Muscle layer of colon (tissue), 2 donors: ENCODE measurements around the gene ITGB6.

Experiments used
- H3K27ac ChIP-seq: one replicate; pipeline ENCODE4 v1.7.0; 2013; ENCODE audit warnings: low read depth, mild to moderate bottlenecking, low read length, moderate library complexity
- H3K27me3 ChIP-seq, 2 donors: one replicate each; pipeline ENCODE4 v1.7.0; 2013; ENCODE audit warnings: low read length in 2 of 2, mild to moderate bottlenecking in 2 of 2; ENCODE audit not compliant: insufficient read depth in 2 of 2, control insufficient read depth in 1 of 2
- H3K36me3 ChIP-seq: one replicate; pipeline ENCODE4 v1.7.0; 2013; ENCODE audit warnings: mild to moderate bottlenecking, low read length; ENCODE audit not compliant: insufficient read depth
- H3K4me1 ChIP-seq: one replicate; pipeline ENCODE4 v1.7.0; 2013; ENCODE audit warnings: mild to moderate bottlenecking, low read length; ENCODE audit not compliant: insufficient read depth
- H3K4me3 ChIP-seq, 2 donors: one replicate each; pipeline ENCODE4 v1.7.0; 2013; ENCODE audit warnings: low read length in 2 of 2, low read depth in 1 of 2, mild to moderate bottlenecking in 1 of 2, moderate library complexity in 1 of 2
- H3K9ac ChIP-seq: one replicate; pipeline ENCODE4 v1.7.0; 2013; ENCODE audit warnings: low read length
- H3K9me3 ChIP-seq: one replicate; pipeline ENCODE4 v1.7.0; 2013; ENCODE audit warnings: mild to moderate bottlenecking, low read length
- donor health status: abdominal sarcoma.
- donor health status: Adenocarcinoma of cecum.

The ITGB6 gene

GRCh38 chr2:160228141-160228917, 28.3 kb upstream of the ITGB6 start:
- no peaks in the 10 kb centered on the region for H3K27me3 ChIP-seq
- H3K4me1 ChIP-seq = no peaks in the 10 kb centered on the region
- H3K9me3 ChIP-seq = no peaks in the 10 kb centered on the region
- no peak overlapping the region for H3K27ac ChIP-seq
- H3K9ac ChIP-seq = no peak overlapping the region
- no peaks in the 10 kb centered on the region for H3K36me3 ChIP-seq
- no peak overlapping the region for H3K4me3 ChIP-seq

- H3K9me3 ChIP-seq = no peaks in the 10 kb centered on the region
- H3K27ac ChIP-seq = no peak overlapping the region
- no peaks in the 10 kb centered on the region for H3K4me1 ChIP-seq
- H3K4me3 ChIP-seq = no peak overlapping the region
- no peaks in the 10 kb centered on the region for H3K27me3 ChIP-seq
- H3K36me3 ChIP-seq = no peaks in the 10 kb centered on the region
- H3K9ac ChIP-seq = no peak overlapping the region
These were observed 27.3 kb upstream of the ITGB6 start for GRCh38 chr2:160227293-160227915.

GRCh38 chr2:160226367-160226766, 26.3 kb upstream of the ITGB6 start:
- no peaks in the 10 kb centered on the region for H3K36me3 ChIP-seq
- no peaks in the 10 kb centered on the region for H3K27me3 ChIP-seq
- H3K9me3 ChIP-seq = no peaks in the 10 kb centered on the region
- no peak overlapping the region for H3K4me3 ChIP-seq
- H3K4me1 ChIP-seq = no peaks in the 10 kb centered on the region
- no peak overlapping the region for H3K9ac ChIP-seq
- no peak overlapping the region for H3K27ac ChIP-seq

GRCh38 chr2:160225722-160226121, 25.6 kb upstream of the ITGB6 start:
- Histone ChIP-seq H3K9me3 (no peaks in the 10 kb centered on the region), H3K36me3 (no peaks in the 10 kb centered on the region), H3K4me3 (no peak overlapping the region), H3K9ac (no peak overlapping the region), H3K27me3 (no peaks in the 10 kb centered on the region), H3K27ac (no peak overlapping the region), H3K4me1 (no peaks in the 10 kb centered on the region)

GRCh38 chr2:160224507-160224906, 24.4 kb upstream of the ITGB6 start:
- no peak overlapping the region for H3K27ac ChIP-seq
- H3K27me3 ChIP-seq = no peaks in the 10 kb centered on the region
- no peaks in the 10 kb centered on the region for H3K4me1 ChIP-seq
- H3K4me3 ChIP-seq = no peak overlapping the region
- no peaks in the 10 kb centered on the region for H3K9me3 ChIP-seq
- H3K9ac ChIP-seq = no peak overlapping the region
- H3K36me3 ChIP-seq = no peaks in the 10 kb centered on the region

GRCh38 chr2:160224060-160224459, 24.0 kb upstream of the ITGB6 start:
- Histone ChIP-seq H3K4me1 (no peaks in the 10 kb centered on the region), H3K4me3 (no peak overlapping the region), H3K36me3 (no peaks in the 10 kb centered on the region), H3K9me3 (no peaks in the 10 kb centered on the region), H3K27me3 (no peaks in the 10 kb centered on the region), H3K27ac (no peak overlapping the region), H3K9ac (no peak overlapping the region)

- Histone ChIP-seq H3K4me3 (no peak overlapping the region), H3K4me1 (no peaks in the 10 kb centered on the region), H3K27ac (no peak overlapping the region), H3K9ac (no peak overlapping the region), H3K36me3 (no peaks in the 10 kb centered on the region), H3K27me3 (no peaks in the 10 kb centered on the region), H3K9me3 (no peaks in the 10 kb centered on the region)
These were observed 23.5 kb upstream of the ITGB6 start for GRCh38 chr2:160223560-160223959.

- no peak overlapping the region for H3K27ac ChIP-seq
- H3K27me3 ChIP-seq = no peaks in the 10 kb centered on the region
- no peak overlapping the region for H3K4me3 ChIP-seq
- H3K9me3 ChIP-seq = no peaks in the 10 kb centered on the region
- H3K36me3 ChIP-seq = no peaks in the 10 kb centered on the region
- no peak overlapping the region for H3K9ac ChIP-seq
- H3K4me1 ChIP-seq = no peaks in the 10 kb centered on the region
These were observed 22.6 kb upstream of the ITGB6 start for GRCh38 chr2:160222546-160223283.

- H3K27ac ChIP-seq = no peak overlapping the region
- no peak overlapping the region for H3K4me3 ChIP-seq
- no peak overlapping the region for H3K9ac ChIP-seq
- no peaks in the 10 kb centered on the region for H3K4me1 ChIP-seq
- no peaks in the 10 kb centered on the region for H3K36me3 ChIP-seq
- no peaks in the 10 kb centered on the region for H3K9me3 ChIP-seq
- no peaks in the 10 kb centered on the region for H3K27me3 ChIP-seq
These were observed 21.6 kb upstream of the ITGB6 start for GRCh38 chr2:160221391-160222276.

GRCh38 chr2:160220545-160221009, 20.5 kb upstream of the ITGB6 start:
- Histone ChIP-seq H3K27me3 (no peaks in the 10 kb centered on the region), H3K36me3 (no peaks in the 10 kb centered on the region), H3K27ac (no peak overlapping the region), H3K9ac (no peak overlapping the region), H3K9me3 (no peaks in the 10 kb centered on the region), H3K4me1 (no peaks in the 10 kb centered on the region), H3K4me3 (no peak overlapping the region)

- Histone ChIP-seq H3K27ac (no peak overlapping the region), H3K36me3 (no peaks in the 10 kb centered on the region), H3K27me3 (no peaks in the 10 kb centered on the region), H3K9me3 (no peaks in the 10 kb centered on the region), H3K9ac (no peak overlapping the region), H3K4me3 (no peak overlapping the region), H3K4me1 (no peaks in the 10 kb centered on the region)
These were observed 20.0 kb upstream of the ITGB6 start for GRCh38 chr2:160220026-160220425.
